ENCODE data around the gene PURB.
A peak's percentile ranks its signal among the peaks of the same experiment; 100 is the strongest.
"Not testable (repeated sequence)": the region's sequence is repeated elsewhere in the genome, so short reads cannot be mapped to it uniquely, and the experiment has no call there.

PURB gene

DNA sequence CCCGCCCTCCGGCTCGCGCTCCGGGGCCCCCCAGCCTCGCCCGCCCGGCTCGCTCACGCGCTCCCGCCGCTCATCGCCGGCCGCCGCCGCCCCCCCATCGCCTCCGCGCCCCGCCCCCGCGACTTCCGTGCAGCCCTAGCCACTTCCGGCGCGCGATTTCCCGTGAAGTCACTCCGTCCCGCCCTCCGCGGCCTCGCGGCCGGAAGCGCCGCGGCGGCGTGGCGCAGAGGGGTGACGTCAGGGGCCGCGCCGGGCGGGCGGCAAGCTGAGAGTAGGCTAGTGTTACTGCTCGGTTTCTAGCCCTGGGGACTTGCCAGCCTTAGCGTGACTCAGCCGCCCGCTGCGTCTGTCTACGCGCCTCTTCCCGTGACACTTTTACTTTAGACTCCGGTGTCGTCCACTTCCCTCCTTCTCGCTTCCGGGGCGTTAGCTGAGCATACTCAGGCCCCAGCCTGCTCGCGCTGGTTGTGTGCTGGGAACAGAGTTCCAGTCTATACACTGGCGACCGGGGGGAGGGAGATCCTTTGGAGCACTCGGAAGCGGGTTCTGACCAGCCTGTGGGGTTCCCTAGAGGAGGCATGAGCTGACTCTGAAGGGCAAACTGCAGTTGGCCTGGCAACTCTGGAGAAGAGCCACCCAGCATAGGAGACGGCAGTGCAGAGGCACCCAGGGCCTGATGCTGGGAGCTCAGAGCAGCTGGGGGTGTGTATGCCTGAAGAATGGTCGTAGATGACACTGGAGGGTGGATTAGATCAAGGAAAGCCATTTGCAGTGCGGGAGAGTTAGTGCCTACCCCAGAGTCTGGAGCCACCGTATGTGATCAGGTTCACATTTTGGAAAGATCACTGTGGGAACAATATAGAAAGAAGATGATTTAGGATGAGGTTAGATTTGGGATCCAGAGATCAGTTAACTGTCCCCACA lies at the start of gene PURB:
TSS of gene PURB (minus strand) at position 137 of the 924 bp plus-strand sequence. CDS start 182 bp downstream, outside the sequence.
- DNase-seq (ENCODE audit: low spot score), result peak; percentile 97

DNA sequence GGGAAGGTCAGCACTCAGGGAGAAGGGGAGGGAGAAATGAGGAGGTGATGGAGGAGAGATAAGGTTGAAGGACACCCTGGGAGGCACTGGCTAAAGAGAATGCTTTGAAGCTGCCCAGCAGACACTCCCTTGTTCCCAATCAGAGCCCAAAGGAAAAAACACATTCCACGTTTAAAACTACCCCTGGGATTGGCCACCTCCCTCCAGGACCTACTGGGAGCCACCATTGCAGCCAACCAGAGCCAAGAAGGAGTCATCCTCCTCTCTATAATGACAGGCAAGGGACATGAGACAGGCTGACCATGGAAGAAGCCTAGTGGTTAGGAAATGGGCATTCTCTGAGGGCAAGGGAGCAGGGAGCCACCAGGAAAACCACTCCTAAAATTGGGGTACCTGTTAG lies 49.7 kb upstream of the PURB start:
- DNase-seq (ENCODE audit: low spot score), result no peak

DNA sequence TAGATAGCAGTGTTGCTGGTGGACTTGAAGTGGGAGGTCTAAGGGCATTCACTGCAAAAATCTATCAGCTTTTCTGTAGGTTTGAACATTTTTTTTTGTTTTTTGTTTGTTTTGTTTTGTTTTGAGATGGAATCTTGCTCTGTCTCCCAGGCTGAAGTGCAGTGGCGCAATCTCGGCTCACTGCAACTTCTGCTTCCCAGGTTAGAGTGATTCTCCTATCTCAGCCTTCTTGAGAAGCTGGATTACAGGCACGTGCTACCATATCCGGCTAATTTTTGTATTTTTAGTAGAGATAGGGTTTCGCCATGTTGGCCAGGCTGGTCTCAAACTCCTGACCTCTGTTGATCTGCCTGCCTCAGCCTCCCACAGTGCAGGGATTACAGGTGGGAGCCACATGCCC lies 49.2 kb upstream of the PURB start:
- DNase-seq (ENCODE audit: low spot score), result not testable (repeated sequence)

DNA sequence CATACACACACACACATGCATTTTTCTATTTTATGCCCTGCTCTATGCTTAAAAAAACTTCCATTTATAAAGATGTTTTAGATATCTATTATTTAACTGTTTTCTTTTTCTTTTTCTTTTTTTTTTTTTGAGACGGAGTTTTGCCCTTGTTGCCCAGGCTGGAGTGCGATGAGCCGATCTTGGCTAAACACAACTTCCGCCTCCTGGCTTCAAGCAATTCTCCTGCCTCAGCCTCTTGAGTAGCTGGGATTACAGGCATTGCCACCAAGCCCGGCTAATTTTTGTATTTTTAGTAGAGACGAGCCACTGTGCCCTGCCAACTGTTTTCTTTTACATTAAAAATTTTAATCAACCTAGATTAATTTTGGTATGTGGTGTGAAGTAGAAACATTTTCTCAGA lies 45.6 kb upstream of the PURB start:
- no peak for DNase-seq (ENCODE audit: low spot score)

DNA sequence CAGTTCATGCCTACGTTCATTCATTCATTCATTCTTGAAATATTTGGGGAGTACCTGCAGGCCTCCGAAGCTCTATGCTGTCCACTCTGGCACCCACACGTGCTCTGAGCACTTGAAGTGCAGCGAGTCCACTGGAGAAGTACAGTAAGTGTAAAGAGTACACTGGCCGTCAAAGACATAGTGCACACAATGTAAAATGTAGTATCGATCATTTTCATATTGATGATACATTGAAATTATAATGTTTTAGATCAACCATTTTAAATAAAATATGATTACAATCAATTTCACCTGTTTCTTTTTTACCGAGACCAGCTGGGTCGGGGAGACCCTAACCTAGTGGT lies 37.0 kb upstream of the PURB start:
- no peak for DNase-seq (ENCODE audit: low spot score)

DNA sequence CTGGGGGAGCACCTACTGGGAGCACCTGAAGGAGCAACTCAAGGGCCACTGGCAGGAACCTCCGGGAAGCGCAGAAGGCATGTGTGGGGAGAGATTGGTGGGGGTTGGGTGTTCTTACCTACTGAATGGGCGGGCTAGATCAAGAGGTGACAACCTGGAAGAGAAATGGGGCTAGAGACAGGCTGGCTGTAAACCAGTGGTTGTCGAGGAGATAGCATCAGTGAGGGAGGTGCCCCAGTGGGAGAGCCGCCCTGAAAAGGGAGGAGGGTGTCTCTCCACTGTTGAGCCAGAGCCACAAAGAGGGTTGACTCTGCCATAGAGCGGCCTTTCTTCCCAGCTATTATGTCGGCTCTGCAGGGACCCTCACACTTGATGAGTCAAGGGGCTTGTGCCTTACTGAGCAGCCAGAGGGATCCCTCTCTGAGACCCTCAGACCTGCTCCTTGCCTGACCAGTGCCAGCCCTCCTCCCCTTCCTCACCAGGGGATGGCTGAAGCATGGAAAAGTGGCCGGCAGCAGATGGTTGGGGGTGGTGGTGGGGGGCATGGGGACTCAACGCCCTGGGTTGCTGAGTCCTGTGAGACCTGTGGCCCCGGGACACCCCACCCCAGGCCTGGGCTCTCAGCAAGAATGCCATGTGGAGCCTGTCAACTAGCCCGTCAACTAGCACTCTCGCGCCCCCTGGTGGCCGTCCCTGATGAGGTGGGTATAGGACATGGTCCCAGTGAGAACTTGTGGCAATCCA lies 36.4 kb upstream of the PURB start:
- DNase-seq (ENCODE audit: low spot score), result peak; percentile 83

DNA sequence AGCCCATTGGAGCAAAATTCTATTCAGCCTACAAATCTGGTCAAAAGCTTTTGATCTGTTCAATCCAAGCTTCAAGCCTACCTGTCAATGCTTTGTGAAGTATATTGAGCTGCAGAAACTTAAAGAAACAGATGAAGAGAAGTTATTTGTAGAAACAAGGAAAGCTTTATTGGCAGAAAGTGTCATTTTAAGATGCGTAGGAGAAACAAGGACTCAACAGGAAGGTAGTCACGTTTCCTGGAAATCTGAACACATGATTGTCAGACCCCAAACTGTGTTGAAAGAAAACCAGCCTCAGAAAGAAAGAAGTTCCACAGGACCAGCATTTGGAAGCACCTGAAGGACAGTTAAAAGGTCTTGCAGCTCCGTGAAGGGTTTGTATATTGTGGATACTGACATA lies 34.8 kb upstream of the PURB start:
- no peak for DNase-seq (ENCODE audit: low spot score)

DNA sequence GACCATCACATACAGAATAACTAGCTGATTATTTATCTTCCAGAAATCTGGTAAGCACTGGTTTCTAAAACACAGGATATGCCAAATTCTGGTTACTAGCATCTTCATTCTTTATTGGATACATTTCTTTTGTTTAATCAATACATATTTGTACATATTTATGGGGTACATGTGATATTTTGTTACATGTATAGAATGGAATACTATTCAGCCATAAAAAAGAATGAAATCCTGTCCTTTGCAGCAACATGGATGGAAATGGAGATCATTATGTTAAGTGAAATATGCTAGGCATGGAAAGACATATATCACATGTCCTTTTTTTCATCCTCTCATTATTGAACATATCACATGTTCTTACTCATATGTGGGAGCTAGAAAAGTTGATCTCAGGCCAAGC lies 32.7 kb upstream of the PURB start:
- DNase-seq (ENCODE audit: low spot score), result no peak

DNA sequence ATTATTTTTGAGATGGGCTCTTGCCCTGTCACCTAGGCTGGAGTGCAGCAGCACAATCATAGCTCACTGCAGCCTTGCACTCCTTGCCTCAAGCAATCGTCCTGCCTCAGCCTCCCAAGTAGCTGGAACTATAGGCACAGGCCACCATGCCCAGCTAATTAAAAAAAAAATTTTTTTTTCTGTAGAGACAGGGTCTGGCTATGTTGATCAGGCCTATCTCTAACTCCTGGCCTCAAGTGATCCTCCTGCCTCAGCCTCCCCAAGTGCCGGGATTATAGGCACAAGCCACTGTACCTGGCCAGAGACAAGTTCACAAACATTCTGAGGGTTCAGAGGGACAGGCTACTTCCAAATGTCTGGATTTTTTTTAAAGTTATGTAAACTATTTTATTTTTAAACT lies 32.1 kb upstream of the PURB start:
- no peak for DNase-seq (ENCODE audit: low spot score)

DNA sequence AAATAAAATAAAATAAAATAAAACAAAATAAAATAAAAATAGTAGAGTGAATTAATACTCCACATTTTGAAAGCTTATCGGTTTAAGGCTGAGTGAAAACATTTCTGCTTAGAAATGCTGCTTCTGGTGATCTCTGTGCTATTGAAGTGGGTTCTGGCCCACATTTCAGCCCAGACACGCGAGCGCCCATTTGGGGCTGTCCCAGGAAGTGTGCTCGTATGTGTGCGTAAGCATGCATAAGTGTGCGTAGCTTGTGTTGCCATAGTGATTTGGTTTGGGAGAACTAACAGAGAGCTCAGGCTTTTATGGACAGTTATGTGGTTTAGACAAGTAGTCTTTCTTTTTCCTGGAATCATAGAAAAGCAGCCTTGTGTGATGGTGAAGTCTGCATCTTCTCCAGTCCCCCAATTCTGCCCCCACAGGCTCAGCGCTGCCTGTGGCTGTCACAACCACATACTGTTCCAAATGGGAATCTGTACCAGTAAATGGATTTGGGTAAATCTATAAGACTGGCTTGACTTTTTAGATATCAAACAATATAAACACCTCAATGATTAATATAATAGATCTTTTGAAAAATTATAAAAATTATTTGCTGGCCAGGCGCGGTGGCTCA lies 29.8 kb upstream of the PURB start:
- no peak for DNase-seq (ENCODE audit: low spot score)

DNA sequence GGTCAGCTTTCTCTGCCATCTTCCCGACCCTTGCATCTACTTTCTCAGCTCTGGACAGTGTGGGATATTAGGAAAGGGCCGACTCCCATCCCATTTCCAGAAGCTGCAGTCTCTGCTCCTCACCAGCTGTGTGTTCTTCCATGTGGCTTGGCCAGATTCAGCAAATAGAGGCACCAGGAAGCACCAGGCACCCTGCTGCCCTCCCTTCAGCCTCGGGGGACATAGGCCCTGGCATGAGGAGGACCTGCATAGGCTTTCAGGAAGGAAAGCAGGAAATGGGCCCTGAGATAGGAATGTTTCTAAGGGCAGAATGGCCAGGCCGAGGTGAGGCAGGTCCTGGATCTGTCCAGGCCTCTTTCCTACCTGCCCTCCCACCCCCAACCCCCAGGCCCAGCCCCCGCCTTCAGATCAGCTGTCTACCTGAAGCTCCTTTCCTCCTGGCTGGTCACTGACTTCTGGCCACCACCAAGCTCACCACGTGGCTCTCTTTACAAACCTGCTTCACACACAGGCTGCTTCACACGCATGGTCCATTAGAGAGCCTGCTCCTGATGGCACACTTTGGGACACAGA lies 27.5 kb upstream of the PURB start:
- no peak for DNase-seq (ENCODE audit: low spot score)

DNA sequence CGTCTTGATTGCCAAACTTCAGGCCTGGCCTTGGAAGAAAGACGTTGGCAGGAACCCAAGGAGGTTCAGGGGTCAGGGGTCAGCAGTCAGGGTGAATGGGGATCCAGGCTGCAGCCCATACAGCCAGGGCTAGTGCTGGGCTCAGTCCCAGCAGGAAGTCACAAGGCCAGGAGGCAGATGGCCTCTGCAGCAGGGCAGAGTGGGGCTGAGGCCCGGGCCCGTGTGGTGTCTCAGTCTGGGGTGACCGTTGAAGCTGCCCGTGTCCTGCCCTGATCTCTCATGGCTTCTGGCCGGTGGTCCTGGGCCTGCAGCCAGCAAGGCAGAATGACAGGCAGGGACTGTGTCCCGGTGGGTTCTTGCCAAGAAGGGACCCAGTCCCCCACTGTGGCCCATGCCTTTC lies 26.6 kb upstream of the PURB start:
- no peak for DNase-seq (ENCODE audit: low spot score)

DNA sequence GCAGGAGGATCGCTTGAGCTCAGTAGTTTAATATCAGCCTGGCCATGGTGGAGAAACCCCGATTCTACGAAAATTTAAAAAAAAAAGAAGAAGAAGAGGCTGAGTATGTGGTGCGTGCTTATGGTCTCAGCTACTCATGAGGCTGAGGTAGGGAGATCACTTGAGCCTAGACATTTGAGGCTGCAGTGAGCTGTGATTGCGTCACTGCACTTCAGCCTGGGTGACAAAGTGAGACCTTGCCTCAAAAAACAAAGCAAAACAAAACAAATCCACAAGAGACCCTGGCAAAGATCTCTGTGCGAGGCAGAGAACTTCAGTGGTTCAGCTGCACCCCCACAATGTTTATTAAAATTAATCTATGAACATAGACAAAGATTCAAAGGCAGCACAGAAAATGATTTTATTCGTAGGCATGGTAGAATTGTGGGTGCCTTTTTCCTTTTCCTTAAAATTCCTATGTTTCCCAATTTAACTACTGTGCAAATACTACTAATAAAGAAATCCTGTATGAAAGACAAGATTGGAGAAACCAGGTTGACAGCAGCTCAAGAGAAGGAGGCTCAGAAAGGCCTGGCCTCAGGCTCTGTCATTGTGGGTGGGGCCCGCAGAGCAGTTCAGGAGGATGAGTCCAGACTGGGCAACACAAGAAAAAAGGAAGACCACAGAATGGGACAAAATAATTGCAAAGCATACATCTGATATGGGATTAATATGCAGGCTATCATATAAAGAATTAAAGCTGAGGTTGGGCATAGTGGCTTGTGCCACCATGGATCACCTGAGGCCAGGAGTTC lies 24.5 kb upstream of the PURB start:
- no peak for DNase-seq (ENCODE audit: low spot score)

DNA sequence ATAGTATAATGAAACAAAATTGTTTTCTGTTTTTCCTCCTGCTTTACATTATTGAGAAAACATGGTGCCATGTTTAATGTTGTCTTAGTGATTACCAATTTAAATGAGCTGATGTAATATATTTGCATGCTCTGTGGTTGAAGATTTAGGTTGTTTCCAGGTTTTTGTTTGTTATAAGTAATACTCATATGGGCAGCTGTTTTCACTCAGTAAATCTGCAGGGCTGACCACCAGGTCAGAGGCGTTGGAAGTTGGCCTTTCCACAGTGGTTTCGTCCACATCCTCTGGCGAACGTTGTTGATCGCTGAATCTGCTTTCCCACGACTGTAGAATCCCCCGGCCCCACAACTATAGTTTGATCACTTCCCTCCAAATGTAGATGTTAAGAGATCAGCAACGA lies 21.6 kb upstream of the PURB start:
- no peak for DNase-seq (ENCODE audit: low spot score)

DNA sequence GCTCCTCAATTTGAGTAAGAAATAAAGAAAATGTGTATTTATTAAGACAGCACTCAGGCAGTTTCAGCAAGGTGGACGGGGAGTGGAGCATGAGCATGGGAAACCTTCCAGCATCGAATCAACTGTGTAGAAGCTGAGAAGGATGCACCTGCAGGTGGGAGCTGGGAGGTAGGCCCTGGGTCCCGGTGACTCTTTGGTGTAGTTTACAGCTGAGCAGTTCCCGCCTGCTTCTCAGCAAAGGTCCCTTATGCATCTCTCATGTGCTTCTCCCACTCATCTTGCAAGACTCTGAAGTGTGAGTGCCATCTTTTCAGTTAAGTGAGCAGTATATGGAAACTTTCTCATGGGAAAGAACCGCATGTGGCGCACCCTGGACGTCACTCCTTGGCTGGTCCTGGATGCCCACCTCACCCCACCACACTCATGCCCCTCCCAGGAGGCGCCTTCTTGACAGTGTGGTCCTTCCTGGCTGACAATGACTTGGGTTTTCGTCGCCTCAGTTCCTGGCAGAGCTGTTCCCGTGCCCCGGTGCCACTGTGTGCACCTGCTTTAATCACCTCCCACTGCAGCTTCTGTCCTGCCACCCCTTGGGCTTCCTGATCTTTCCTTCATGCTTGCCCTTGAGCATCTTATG lies 19.8 kb upstream of the PURB start:
- DNase-seq (ENCODE audit: low spot score), result no peak

DNA sequence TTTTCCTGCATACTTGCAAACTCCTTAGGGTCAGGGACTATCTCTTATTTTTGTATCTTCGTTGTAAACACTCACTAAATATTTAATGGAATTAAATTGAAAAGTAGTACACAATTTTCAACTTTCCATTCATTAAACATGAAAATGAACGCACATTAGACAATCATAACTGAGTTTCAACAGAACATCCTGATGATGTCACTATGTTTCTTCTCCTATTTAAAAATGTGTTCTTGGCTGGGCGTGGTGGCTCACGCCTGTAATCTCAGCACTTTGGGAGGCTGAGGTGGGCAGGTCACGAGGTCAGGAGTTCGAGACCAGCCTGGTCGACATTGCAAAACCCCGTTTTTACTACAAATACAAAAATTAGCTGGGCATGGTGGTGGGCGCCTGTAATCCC lies 14.1 kb upstream of the PURB start:
- DNase-seq (ENCODE audit: low spot score), result no peak

DNA sequence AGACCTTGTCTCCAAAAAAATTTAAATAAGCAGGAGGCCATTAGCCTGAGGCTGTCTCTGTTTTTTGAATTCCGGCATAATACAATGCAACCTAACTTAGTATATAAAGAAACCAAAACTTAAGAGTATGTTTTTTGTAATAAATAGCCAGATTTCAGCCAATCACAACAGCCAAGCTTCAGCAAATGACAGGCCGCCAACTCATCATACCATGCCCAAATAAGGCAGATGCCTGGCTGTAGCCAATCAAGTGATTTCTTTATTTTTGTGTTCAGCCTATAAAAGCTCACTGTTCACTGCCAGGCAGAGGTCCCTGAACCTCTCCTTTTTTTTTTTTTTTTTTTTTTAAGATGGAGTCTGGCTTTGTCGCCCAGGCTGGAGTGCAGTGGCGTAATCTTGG lies 12.7 kb upstream of the PURB start:
- DNase-seq (ENCODE audit: low spot score), result no peak

DNA sequence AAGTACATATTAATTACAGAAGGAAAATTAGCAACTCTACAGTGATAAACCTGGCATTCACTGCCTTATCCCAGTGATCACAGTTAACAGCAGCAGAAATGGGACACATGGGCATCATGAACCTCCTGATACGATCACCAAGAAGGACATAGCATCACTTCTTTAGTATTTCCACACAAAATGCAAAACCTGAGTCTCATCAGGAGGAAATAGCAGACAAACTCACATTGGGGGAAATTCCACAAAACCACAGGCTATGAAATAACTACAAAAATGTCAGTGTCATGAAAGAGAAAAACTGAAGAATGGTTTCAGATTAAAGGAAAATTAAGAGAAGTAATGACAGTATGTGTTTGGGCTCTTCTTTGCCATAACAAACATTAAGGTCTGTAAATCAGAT lies 12.0 kb upstream of the PURB start:
- DNase-seq (ENCODE audit: low spot score), result no peak

DNA sequence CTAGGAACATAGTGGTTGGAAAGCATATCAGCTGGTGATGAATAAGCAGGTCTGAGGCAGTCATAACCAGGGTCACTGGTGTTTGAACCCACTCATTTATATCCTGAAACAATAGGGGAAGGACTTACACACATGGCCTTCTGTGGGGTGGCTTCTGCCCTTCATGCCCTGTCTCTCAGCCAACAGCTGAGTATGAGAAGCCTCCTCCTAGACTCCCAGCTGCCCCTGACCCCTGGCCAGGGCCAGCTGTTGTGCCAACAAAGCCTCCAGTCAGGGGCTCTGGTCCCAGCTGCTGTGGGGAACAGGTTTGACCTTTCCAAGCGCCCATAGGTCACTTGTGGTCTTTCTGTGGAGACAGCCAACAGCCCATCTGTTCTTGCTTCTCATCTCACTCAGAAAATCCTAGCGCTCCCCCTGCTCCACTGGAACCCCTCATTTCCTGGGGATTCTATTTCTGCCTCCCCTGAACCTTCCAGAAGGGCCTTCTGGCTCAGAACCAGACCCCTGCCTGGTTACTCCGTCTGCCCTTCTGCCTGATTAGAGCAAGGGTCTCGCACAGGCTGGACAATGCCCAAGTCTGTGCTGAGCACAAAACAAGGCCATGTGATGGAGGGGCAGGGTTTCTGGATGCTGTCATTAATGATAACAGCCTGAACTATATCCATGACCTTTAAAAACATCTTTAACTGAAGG lies 9.7 kb upstream of the PURB start:
- DNase-seq (ENCODE audit: low spot score), result no peak

DNA sequence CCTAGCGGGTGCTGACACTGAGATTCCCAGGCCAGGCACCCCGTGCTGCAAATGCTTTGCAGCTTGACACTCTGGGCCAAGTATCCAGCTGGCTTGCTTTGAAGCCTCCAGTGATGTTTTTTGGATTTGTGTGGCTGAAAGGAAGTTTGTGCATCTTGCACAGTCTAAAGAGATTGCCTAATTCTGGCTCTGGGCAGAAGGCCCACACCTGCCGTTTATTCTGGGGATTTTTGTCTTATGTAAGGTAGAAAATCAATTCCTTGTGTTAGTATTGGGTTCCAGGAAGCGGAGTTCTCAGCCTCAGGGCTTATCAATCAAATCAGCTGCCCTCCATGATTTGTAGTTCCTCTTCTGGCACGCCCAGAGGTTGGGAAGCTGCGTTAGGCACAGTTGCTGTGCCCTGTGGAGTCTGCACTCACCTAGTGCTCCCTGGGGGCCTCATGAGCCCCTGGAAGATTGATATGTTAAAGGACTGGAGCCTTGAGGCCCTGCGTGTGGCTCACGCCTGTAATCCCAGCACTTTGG lies 8.4 kb upstream of the PURB start:
- no peak for DNase-seq (ENCODE audit: low spot score)

DNA sequence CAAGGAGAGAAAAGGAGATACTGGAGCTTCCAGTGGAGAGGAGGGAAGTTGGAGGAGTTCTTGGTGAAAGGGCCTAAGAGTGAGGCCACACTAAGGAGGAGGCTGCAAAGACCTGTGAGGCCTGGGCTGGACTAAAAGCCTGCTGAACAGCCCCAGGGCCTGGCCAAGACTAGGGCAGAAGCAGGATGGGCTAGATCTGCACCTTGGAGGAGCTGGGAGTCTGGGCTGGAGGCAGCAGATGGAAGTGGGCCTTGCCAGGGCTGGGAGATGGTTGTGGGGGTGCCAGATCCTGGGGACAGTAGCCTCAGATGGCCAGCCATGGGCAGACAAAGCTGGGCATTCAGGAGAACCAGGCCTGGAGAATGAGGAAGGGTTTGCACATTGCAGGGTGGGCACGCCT lies 6.5 kb upstream of the PURB start:
- no peak for DNase-seq (ENCODE audit: low spot score)
